Stimulated activated CD8-positive, alpha-beta memory T cell treated with anti-CD3 and anti-CD28 coated beads, Interleukin-4, amount 100 ng/mL, for 4 hours (primary cell): ENCODE results near the gene NTN5.
A peak's percentile ranks its signal among the peaks of the same experiment; 100 is the strongest.

Experiments used
- DNase-seq, 2 donors: peaks; one replicate each; pipeline ENCODE4 v3.0.0-alpha.2; 2020; ENCODE audit warnings: low read depth in 2 of 2, low spot score in 1 of 2

The NTN5 gene

DNA sequence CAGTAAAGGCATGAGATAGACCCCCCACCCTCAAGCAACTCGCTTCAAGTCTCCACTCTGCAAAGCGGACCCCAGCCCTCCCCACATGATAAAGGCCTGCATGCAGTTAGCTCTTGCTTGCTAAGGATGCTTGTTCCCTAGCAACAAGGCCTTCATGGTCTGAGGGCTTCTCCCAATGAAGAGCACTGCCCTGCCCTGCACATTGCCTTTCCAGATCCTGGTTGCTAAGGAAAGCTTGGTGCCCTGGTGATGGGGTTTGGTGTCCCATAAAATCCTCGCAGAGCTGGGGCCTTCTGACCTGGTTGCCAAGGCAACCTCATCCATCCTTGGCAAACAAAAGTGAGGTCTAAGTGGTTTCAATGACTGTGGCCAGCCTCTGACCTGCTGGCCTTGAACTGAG lies 41.6 kb downstream of the NTN5 start:
- no peak for DNase-seq

DNA sequence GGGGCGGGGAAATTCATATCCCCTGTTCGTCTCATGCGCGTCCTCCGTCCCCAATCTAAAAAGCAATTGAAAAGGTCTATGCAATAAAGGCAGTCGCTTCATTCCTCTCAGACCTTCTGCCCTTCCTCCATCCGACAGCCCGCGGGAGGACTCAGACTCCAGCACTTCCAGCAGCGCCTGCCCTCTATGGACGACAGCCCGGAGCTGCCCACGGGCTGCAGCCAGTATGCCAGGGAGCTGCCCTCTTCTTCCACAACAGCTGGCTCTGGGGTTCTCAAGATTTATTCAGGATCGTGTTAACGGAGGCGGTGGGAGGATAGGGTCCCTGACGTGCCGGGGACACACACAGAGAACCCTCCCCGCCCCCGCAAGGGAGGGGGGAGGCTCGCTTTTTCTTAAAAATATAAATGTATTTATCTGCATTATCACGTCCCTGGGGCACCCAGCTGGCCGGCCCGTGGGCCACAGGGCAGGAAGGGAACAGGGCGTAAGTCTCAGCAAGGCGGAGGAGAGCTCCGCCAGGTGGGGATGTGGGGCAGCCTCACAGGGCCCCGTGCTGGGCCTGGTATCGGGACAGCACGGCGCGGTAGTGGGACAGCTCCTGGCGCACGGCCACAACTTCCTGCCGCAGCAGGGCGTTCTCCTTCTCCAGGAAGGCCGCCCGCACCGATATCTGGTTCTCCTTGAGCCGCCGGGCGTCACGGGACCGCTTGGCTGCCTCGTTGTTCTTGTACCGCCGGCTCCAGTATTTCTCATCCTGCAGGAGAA lies 42.3 kb downstream of the NTN5 start:
- no peak for DNase-seq

DNA sequence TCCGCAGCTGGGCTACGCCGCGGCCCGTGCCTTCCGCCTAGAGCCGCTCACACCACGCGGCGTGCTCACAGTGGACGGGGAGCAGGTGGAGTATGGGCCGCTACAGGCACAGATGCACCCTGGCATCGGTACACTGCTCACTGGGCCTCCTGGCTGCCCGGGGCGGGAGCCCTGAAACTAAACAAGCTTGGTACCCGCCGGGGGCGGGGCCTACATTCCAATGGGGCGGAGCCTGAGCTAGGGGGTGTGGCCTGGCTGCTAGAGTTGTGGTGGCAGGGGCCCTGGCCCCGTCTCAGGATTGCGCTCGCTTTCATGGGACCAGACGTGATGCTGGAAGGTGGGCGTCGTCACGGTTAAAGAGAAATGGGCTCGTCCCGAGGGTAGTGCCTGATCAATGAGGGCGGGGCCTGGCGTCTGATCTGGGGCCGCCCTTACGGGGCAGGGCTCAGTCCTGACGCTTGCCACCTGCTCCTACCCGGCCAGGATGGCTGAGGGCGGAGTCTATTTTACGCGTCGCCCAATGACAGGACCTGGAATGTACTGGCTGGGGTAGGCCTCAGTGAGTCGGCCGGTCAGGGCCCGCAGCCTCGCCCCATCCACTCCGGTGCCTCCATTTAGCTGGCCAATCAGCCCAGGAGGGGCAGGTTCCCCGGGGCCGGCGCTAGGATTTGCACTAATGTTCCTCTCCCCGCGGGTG lies 43.1 kb downstream of the NTN5 start:
- DNase-seq, result no peak

DNA sequence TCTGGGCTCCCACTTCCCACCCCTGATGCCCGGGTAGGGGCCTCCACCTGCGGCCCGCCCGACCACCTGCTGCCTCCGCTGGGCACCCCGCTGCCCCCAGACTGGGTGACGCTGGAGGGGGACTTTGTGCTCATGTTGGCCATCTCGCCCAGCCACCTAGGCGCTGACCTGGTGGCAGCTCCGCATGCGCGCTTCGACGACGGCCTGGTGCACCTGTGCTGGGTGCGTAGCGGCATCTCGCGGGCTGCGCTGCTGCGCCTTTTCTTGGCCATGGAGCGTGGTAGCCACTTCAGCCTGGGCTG lies 43.6 kb downstream of the NTN5 start:
- DNase-seq, result no peak

DNA sequence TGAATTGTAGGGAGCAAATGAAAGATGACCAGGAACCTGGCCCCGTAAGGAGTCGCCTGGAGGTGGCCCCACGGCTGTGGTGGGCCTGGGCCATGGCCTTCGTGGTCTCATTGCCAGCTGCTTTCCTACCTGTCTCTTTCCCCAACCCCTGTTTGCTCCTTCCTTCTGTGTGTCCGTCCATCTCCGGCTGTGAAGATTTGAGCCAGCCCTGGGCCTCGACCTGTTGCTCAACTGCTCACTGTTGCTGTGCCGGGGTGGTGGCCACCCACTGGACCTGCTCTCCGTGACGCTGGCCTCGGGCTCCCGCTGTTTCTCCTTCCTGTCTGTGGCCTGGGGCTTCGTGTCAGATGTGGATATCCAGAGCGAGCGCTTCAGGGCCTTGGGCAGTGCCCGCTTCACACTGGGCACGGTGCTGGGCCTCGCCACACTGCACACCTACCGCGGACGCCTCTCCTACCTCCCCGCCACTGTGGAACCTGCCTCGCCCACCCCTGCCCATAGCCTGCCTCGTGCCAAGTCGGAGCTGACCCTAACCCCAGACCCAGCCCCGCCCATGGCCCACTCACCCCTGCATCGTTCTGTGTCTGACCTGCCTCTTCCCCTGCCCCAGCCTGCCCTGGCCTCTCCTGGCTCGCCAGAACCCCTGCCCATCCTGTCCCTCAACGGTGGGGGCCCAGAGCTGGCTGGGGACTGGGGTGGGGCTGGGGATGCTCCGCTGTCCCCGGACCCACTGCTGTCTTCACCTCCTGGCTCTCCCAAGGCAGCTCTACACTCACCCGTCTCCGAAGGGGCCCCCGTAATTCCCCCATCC lies 44.1 kb downstream of the NTN5 start:
- DNase-seq, result no peak

DNA sequence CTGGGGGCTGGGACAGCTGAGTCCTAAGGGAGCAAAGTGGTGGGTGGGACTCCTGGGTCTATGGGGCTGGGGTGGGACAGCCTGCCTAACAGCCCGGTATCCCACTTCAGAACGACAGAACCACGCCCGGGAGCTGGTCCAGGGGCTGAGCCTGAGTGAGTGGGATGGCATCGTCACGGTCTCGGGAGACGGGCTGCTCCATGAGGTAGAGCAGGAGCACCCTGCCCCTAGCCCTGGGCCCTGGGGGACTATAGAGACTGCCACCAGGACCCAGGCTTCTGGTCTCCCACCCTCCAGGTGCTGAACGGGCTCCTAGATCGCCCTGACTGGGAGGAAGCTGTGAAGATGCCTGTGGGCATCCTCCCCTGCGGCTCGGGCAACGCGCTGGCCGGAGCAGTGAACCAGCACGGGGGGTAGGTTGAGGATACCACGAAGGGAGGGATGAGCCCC lies 44.9 kb downstream of the NTN5 start:
- DNase-seq, result no peak

DNA sequence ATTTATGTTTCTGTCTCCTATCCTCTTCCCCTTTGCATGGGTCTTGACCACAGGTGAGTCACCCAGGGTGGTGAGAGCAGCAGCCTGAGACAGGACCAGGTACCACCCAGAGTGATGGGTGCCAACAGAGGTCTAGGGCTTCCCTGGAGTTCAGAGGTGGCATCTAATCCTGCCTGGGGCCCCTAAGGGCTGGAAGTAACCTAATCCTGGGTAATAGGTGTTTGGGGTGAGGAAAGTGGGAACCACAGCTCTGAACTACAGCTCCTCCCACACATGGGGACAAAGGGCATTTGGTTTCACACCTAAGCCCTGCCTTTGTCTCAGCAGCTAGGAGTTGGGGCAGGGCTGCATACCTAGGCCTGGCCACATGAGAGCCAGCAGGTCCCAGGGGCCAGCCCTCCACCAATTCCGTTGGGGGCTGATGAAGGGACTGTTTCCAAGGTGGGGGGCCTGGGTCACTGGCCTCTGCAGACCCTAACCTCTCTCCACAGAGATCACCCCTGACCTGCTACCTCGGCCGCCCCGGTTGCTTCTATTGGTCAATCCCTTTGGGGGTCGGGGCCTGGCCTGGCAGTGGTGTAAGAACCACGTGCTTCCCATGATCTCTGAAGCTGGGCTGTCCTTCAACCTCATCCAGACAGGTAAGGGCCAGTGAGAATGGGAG lies 45.5 kb downstream of the NTN5 start:
- no peak for DNase-seq

DNA sequence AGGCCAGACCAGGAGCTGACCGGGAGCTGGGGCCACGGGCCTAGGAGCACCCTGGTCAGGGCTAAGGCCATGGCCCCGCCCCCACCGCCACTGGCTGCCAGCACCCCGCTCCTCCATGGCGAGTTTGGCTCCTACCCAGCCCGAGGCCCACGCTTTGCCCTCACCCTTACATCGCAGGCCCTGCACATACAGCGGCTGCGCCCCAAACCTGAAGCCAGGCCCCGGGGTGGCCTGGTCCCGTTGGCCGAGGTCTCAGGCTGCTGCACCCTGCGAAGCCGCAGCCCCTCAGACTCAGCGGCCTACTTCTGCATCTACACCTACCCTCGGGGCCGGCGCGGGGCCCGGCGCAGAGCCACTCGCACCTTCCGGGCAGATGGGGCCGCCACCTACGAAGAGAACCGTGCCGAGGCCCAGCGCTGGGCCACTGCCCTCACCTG lies 46.9 kb downstream of the NTN5 start:
- DNase-seq, result no peak

DNA sequence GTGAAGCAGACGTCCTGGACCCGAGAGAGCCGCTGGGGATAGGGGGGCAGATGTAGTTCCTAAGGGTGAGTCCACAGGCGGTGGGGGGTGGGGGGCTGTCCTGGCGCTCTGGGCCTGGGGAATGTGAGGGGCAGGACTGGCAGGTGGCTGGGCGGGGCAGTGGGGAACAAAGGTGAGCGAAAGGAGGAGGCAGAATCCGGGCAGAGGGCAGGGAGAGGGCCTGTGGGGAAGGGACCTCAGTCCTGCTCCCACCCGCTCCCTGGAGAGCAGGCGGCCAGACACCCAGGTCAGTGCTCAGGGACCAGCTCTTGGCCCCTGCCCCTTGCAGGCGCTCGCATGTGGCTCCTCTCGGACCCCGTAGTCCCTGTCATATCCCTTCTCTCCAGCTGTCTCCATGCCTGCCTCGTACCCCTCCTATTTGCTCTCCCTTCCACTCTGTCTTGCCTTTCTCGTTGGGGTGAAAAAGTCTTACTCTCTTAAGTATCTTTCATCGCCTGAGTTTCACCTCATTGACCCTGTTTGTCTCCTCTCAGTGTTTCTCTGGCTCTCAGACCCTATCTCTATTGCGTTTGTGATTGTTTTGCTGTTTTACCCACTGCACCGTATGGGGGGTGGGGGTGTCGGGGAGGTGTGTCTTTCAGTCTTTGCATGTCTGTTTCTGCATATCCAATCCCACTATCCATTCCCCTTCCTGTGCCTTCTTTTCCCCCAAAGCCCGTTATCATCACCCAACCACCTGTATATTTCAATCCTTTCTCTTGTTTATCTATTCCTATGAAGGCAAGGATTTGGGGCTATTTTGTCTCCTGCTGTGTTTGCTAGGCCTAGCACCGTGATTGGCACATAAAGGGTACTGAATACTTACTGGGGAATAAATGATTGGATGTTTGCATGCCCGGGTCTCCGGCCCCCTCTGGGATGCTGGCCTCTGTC lies 47.8 kb downstream of the NTN5 start:
- DNase-seq, result no peak

DNA sequence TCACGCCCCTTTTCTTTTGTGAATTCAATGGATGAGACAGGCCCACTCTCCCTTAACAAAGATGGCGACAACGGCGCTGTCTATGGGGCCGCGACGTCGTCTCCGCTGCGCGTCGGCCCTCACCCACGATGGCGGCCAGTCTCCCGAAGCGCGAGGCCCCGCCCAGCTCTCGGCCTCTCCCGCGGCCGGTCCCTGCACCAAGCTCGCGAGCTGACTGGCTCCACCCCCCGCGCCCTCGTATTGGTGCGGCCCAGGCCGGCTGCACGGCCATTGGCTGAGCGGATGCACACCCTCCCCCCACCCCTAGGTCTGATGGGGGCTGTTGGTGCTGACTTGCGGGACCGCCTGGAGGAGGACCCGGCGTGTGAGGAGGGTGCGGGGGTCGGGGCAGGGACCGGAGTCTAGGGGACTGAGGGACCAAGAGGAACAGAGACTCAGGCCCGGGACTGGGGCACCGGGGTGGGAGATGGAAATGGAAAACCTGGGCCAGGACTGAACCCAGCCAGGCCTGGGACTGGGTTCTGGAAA lies 48.7 kb downstream of the NTN5 start:
- peak; percentile 86 to 93 for DNase-seq

DNA sequence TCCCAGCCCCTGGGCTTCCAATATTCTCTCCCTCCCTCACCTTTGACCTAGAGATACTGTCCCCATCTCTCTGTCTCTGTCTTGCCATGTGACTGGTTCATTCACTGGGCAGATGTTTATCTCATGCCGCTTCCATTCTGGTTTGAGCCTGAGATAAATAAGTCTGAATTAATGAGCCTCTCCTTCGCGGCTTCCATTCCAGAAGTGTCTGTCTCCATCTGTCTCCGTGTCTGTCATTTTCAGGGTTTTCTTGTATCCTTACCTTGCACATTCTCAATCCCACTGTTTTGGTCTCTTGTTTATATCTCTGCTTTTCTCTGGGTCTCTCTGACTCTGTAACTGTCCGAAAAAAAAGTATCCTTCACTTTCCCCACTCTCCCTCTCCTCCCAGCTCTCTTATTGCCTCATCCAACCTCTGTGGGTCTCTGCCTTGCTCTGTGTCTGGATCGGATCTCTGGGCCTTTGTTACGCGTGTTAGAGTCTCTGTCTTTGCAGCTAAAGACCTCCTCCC lies 49.2 kb downstream of the NTN5 start:
- no peak for DNase-seq

DNA sequence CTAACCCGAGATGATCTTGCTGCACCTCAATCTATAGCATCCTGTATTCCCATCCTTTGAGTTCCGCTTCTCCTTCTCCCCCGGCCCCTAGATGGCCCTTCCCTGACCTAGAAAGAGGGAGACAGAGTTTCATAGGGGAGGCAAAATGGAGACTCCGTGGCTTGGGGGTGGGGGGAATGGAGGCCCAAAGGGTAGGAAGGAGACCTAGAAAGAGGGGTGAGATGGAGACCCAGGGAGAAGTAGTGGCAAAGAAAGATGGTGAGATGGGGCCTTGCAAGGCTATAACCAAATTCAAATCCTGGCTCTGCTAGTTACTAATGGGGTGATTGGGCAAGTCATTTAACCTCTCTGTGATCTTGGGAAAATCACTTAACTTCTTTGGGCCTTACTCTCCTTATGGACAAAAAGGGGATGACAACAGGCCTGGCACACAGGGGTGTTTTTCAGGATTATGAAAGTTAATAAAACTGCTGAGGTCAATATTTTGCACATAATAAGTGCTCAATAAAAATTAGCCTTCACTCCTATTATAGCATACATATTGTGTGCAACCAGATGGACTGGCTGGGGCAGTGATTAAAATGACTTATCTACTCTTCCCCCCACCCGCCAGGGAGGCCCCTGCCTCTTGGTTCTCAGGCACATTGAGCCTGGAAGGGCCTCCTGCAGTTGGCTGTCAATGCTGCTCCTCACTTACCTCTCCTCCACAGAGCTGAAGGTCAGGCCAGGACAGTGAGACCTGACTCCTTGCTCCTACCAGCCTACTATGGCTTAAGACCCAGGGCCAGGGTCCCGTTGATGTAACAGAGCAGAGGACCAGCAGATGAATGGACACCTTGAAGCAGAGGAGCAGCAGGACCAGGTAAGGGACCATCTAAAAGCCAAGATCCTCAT lies 52.9 kb downstream of the NTN5 start:
- DNase-seq, result no peak

DNA sequence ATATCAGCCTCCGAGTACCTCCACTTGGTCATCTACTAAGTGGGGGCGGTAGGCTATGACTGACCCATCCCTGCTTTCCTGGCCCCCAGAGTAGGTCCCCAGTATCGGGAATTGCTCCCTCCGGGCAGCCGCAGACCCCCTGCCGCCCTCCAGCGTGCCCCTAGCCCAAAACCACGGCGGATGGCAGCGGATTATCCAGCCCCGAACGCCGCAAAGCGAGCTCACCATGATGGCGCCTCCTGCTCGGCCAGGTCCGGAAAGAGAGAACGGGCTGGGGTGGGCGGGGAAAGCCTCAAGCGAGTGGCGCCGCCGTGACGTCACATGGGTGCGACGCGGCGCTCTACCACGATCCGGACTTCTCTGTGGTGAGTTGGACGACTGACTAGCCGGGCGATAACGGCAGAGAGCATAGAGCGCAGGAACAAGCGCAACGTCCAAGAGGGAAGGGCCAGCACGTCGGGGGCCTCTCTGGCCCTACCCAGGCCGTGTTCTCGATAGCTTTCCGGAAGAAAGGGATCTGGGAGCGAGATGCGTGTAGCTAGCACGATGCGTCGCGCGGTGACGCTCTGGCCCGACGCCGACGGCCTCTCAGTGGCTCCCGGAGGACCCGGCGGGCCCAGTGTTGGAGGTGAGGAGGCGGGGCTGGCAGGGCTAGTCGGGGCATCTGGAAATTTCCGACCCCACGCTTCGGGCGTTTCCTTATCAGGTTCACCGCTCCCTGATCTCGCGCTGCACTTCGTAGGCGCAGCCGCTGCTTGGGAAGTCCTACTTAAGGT lies 53.7 kb downstream of the NTN5 start, which contains the start of the genes RPL18 and SPHK2:
TSS of gene RPL18 (minus strand) at position 263 of the 776 bp plus-strand sequence. CDS start at position 228, 35 bp downstream.
TSS of gene SPHK2 (plus strand) at position 591 of the 776 bp plus-strand sequence. CDS start 1,009 bp downstream, outside the sequence.
- peak; percentile 88 to 95 for DNase-seq

DNA sequence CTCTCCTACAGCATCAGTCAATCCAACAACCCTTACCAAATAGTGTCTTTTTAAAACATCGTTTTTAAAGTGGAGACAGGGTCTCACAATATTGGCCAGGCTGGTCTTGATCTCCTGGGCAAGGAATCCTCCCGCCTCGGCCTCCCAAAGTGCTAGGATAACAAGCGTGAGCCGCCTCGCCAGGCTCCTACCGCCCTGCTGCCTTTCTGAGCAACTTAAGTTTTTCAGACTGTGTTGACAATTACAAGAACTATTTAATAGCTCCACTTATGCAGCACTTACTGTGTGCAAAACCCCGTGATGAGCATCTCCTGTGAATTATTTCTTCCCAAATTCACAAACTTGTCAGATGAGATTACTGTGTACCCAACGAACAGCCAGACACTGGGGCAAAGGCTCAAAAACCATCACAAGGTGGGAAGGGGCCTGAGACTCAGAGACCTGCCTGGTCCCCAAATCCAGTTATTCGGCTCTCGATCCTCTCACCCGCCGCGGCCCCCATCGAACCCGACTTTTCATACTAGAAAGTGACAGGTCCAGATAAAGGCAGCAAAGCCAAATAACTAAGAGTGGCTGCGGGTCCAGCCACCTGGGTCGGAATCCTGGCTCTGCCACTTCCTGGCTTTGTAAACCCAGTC lies 54.4 kb downstream of the NTN5 start:
- no peak for DNase-seq

DNA sequence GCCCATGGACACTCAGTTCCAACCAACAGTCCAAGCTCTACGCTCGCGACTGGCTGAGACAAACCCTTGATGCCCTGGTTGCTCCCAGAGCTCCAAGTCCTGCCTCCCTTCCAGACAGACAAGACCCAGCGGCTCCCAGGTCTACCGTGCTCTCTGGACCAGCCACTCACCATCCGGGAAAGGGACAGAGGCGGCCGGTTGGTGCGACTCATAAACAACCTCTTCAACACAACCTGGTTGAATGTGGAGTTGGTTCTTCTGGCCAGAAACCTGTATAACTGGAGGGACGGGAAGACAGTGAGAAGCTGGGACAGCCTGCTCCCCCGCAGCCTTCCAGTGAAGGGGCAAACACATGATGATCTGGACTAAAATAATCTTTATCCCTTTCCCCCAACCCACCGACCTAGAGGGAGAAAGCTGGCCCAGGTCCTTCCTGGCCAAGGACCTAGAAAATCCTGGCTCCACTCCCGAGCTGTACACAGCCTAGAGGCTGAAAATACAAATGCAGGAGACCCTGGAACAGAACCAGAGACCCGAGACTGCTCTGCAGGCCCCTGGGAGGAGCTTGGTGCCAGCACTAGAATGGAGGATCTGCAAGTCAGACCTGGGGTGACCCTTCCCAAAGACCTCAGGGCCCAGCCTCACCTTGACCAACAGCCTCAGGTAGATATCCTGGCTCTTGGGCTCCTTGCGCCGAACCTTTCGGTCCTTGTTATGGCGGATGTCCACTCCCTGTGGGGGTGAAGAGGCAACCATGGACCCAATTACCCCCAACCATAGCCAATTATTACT lies 55.5 kb downstream of the NTN5 start:
- no peak for DNase-seq

DNA sequence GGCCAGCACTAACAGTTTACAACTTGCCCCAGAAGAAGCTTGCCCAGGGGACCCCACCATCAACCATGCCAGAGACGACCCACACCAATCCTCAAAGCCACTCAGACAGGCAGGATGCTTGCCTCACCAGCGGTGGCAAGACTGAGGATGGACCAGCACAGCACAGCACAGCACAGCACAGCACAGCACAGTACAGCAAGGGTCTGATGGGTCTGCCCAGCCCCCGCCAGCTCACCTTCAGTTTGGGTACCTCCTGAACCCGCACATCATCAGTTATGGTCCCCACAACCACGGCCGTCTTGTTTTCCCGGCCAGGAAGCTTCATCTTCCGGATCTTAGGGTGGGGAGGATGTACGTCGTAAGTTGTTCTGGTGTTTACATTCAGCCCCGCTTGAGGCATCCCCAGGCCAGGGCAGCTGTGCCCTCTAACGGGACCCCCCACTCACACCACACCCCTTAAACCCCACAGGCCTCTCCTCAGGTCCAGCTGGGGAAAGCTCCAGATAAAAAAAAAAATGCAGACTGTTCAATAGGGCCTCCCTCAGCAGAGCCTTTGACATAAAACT lies 56.2 kb downstream of the NTN5 start:
- DNase-seq, result no peak
